NCI-H345 treated with DMSO at 0.1 percent for 48 hours (cell line): Measurements from ENCODE around the gene TRAF4.
"Not testable (repeated sequence)": the region's sequence is repeated elsewhere in the genome, so short reads cannot be mapped to it uniquely, and the experiment has no call there.

ENCODE experiments used
- DNase-seq: peaks from one replicate; lab custom pipeline; 2025; ENCODE audit not compliant: unreplicated experiment; lab: John Stamatoyannopoulos, UW

TRAF4 gene

DNA sequence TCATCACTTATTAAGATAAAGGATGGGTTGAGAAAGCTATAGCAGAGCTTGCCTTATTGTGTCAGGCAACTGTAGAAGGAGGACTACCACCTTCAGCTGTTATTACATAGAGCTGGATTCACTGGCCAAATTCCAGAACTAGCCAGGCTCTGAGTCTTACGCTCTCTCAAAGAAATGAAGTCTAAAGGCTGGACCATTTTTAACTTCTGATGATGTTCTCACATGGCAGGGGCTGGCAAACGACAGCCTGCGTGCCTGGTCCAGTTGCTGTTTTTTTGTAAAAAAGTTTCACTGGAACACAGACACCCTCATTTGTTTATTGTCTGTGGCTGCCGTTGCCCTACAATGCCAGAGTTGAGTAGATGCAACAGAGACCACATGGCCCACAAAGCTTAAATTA, 21.2 kb downstream of the TRAF4 start:
- DNase-seq = no peak

DNA sequence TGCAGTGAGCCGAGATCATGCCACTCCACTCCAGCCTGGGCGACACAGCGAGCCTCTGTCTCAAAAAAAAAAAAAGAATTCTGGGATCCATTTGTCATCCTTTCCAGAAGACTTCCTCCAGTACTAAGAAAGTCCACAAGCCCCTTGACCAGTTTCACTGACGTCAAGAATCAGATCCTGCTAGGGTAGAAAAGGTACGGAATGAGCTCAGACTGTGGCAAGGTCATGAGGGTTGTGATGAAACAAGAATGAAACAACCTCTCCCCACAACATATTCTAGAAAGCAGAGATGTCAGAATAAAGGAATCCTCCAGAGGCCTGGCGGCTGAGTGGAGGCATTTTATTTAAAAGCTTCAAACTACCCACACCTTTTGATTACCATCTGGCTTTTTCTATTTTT, 29.9 kb downstream of the TRAF4 start:
- no peak for DNase-seq

DNA sequence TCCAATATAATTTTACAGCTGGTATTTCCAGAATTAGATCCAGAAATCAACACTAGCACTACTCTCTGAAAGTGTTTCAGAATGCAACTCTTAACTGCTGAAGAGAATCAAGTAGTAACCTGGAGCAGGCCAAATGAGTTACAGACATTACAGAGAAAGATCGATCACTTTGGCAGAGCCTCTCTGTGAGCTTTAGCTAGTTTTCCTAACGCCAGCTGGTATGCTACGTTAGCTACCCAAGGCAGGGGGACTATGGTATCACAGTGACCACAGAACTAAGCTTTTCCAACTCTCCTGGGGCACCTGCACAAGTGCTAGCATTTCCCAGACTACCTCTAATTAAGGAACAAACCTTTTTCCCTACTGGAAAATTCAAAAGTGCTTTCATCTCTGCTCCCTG, 30.4 kb downstream of the TRAF4 start:
- DNase-seq = no peak

- no peak for DNase-seq
These were observed 33.4 kb downstream of the TRAF4 start for GRCh38 chr17:28777178-28777577.

GRCh38 chr17:28779601-28780000, 35.8 kb downstream of the TRAF4 start:
- not testable (repeated sequence) for DNase-seq

GRCh38 chr17:28783161-28783560, 39.4 kb downstream of the TRAF4 start:
- no peak for DNase-seq

GRCh38 chr17:28788100-28788499, 44.3 kb downstream of the TRAF4 start:
- no peak for DNase-seq

GRCh38 chr17:28792877-28793661, 49.3 kb downstream of the TRAF4 start:
- no peak for DNase-seq

GRCh38 chr17:28794846-28795441, 51.1 kb downstream of the TRAF4 start:
- not testable (repeated sequence) for DNase-seq

- DNase-seq = no peak
These were observed 52.3 kb downstream of the TRAF4 start for GRCh38 chr17:28796062-28796461.
